Esophagus squamous epithelium (tissue), 5 donors: ENCODE data around the gene MTMR3. TPM values are rescaled to one million over a fixed set of nuclear protein-coding genes. Genes with fewer than 3 reads are reported as not detected.
A peak's percentile ranks its signal among the peaks of the same experiment; 100 is the strongest.

Experiments
- DNase-seq: peaks from one replicate; lab custom pipeline; 2025; lab: John Stamatoyannopoulos, UW
- H3K27ac ChIP-seq, 4 donors: fragments of 200-600 bp; sonication (generic); one replicate each; pipeline ENCODE4 v1.5.1; 2016 to 2019; ENCODE audit warnings: mild to moderate bottlenecking in 1 of 4
- H3K27me3 ChIP-seq, 4 donors: fragments of 200-600 bp; sonication (generic); 1 replicate in 3 of 4; 2 replicates in 1 of 4; pipeline versions ENCODE4 v1.5.1 to v1.6.0; 2017 to 2021; ENCODE audit warnings: antibody characterized with exemption in 1 of 4
- H3K36me3 ChIP-seq, 3 donors: fragments of 200-600 bp; sonication (generic); one replicate each; pipeline ENCODE4 v1.5.1; 2016 to 2019
- H3K4me1 ChIP-seq, 3 donors: fragments of 200-600 bp; sonication (generic); one replicate each; pipeline ENCODE4 v1.5.1; 2017 to 2019
- H3K4me3 ChIP-seq, 4 donors: fragments of 200-600 bp; sonication (generic); 1 replicate in 3 of 4; 2 replicates in 1 of 4; pipeline ENCODE4 v1.5.1; 2016 to 2019; ENCODE audit warnings: mild to moderate bottlenecking in 2 of 4, moderate library complexity in 1 of 4
- H3K9me3 ChIP-seq, 3 donors: fragments of 200-600 bp; sonication (generic); one replicate each; pipeline ENCODE4 v1.5.1; 2016 to 2019
- CTCF ChIP-seq, 6 experiments: fragments of 450-650 bp in 4 of 6; fragments of 200-600 bp in 2 of 6; sonication (generic) in 2 of 6; IDR thresholded peaks; one replicate each; pipeline ENCODE4 v1.5.1; 2016 to 2019; ENCODE audit warnings: antibody characterized with exemption in 6 of 6, mild to moderate bottlenecking in 4 of 6, moderate library complexity in 4 of 6
- POLR2A ChIP-seq, 4 donors: fragments of 450-650 bp; IDR thresholded peaks; one replicate each; pipeline ENCODE4 v1.6.1; 2017; ENCODE audit warnings: antibody characterized with exemption in 4 of 4, mild to moderate bottlenecking in 4 of 4, moderate library complexity in 3 of 4
- WGBS, 2 donors: methylation state at CpG; one replicate each; pipeline ENCODE4 v1.1.5; 2018; 5-methylcytosine and 5-hydroxymethylcytosine counted together
- intact Hi-C: fragments of 100-400 bp; cut with DNase I; formaldehyde crosslinking; loops from one replicate; pipeline ENCODE4 v1.15.0; 2022
- total RNA-seq, 4 donors: library from RNA; depleted of rRNA; stranded (reverse); fragments of >200 nt; gene quantifications; one replicate each; pipeline ENCODE4 v1.1.0, GENCODE V29; 2016
- donor health status: DM: yes; HTN: yes; CAD: no.

The MTMR3 gene
- total RNA-seq, 4 donors from 2014 or later: 34.9 to 63.1 (median 38.4) TPM

- no peak overlapping the region for H3K4me3 ChIP-seq
- H3K9me3 ChIP-seq: no peaks in the 10 kb centered on the region
- TF ChIP-seq POLR2A (IDR thresholded peaks at IDR 0.05) (no peak), CTCF (IDR thresholded peaks at IDR 0.05) (no peak)
- 76 to 92% methylated on average over 1 of the region's 1 CpG for WGBS, 2 donors
- intact Hi-C loops: no loop called here
- no peaks in the 10 kb centered on the region for H3K27me3 ChIP-seq
- H3K4me1 ChIP-seq: peaks cover 15 to 56% (median 17%) of the 10 kb centered on the region in 3 donors
- peak overlapping the region in 1 of 4 donors; percentile 49 for H3K27ac ChIP-seq
- H3K36me3 ChIP-seq: no peaks in the 10 kb centered on the region
- DNase-seq: no peak
These were observed 3.6 kb downstream of the MTMR3 start for GRCh38 chr22:29886596-29886995.

GRCh38 chr22:29887358-29887757 lies 4.4 kb downstream of the MTMR3 start:
- H3K4me1 ChIP-seq: peaks cover 15 to 55% (median 17%) of the 10 kb centered on the region in 3 donors
- no peaks in the 10 kb centered on the region for H3K36me3 ChIP-seq
- H3K27ac ChIP-seq: no peak overlapping the region
- WGBS, 2 donors: 66% methylated on average over 2 of the region's 2 CpGs
- no peak for DNase-seq
- H3K4me3 ChIP-seq: no peak overlapping the region
- intact Hi-C loops: no loop called here
- no peaks in the 10 kb centered on the region for H3K9me3 ChIP-seq
- H3K27me3 ChIP-seq: no peaks in the 10 kb centered on the region
- TF ChIP-seq CTCF (IDR thresholded peaks at IDR 0.05) (no peak), POLR2A (IDR thresholded peaks at IDR 0.05) (no peak)

GRCh38 chr22:29890760-29891159 lies 7.8 kb downstream of the MTMR3 start:
- intact Hi-C loops: no loop called here
- no peaks in the 10 kb centered on the region for H3K27me3 ChIP-seq
- WGBS, 2 donors: 84 to 96% methylated on average over 5 of the region's 5 CpGs

GRCh38 chr22:29892315-29893156 lies 9.6 kb downstream of the MTMR3 start:
- peaks cover 0 to 23% (median 0%) of the 10 kb centered on the region in 3 donors for H3K4me1 ChIP-seq
- WGBS, 2 donors: 69 to 74% methylated on average over 1 of the region's 1 CpG

More at GRCh38 chr22:29890760-29891159, 7.8 kb downstream of the MTMR3 start:
- Histone ChIP-seq H3K27ac (no peak overlapping the region), H3K36me3 (no peaks in the 10 kb centered on the region), H3K4me1 (peaks cover 5 to 37% (median 6%) of the 10 kb centered on the region in 3 donors), H3K4me3 (no peak overlapping the region), H3K9me3 (no peaks in the 10 kb centered on the region)
- TF ChIP-seq CTCF (IDR thresholded peaks at IDR 0.05) (no peak), POLR2A (IDR thresholded peaks at IDR 0.05) (no peak)
- no peak for DNase-seq

More at GRCh38 chr22:29892315-29893156, 9.6 kb downstream of the MTMR3 start:
- H3K27me3 ChIP-seq: no peaks in the 10 kb centered on the region
- no peak for TF ChIP-seq CTCF (IDR thresholded peaks at IDR 0.05)
- TF ChIP-seq POLR2A (IDR thresholded peaks at IDR 0.05): no peak
- DNase-seq: no peak
- no peak overlapping the region for H3K27ac ChIP-seq
- intact Hi-C loops: no loop called here
- H3K36me3 ChIP-seq: no peaks in the 10 kb centered on the region
- no peaks in the 10 kb centered on the region for H3K9me3 ChIP-seq
- H3K4me3 ChIP-seq: no peak overlapping the region
